ENCODE results near the gene CYLC2.

The CYLC2 gene

GRCh38 chr9:102995033-102995432, at the start of gene CYLC2:
Gene CYLC2, plus strand, starts transcription at chr9:102995333. Its CDS starts 48 bp downstream, at chr9:102995381.
- DNase-seq (ENCODE audit: low read depth), result no peak

- DNase-seq (ENCODE audit: low read depth), result no peak
These were observed 44.8 kb upstream of the CYLC2 start for GRCh38 chr9:102950346-102950745.

- DNase-seq (ENCODE audit: low read depth), result no peak
These were observed 28.1 kb upstream of the CYLC2 start for GRCh38 chr9:102966999-102967398.

- no peak for DNase-seq (ENCODE audit: low read depth)
These were observed 27.2 kb upstream of the CYLC2 start for GRCh38 chr9:102967979-102968378.

GRCh38 chr9:102972780-102973179, 22.4 kb upstream of the CYLC2 start:
- DNase-seq (ENCODE audit: low read depth), result no peak

GRCh38 chr9:102974530-102974929, 20.6 kb upstream of the CYLC2 start:
- no peak for DNase-seq (ENCODE audit: low read depth)

GRCh38 chr9:102975251-102975650, 19.9 kb upstream of the CYLC2 start:
- DNase-seq (ENCODE audit: low read depth), result no peak

GRCh38 chr9:102985162-102985895, 9.8 kb upstream of the CYLC2 start:
- no peak for DNase-seq (ENCODE audit: low read depth)

GRCh38 chr9:102986425-102986824, 8.7 kb upstream of the CYLC2 start:
- no peak for DNase-seq (ENCODE audit: low read depth)

- no peak for DNase-seq (ENCODE audit: low read depth)
These were observed 8.6 kb downstream of the CYLC2 start for GRCh38 chr9:103003689-103004088.

GRCh38 chr9:103014242-103014641, 19.1 kb downstream of the CYLC2 start:
- no peak for DNase-seq (ENCODE audit: low read depth)

GRCh38 chr9:103025796-103026195, 30.7 kb downstream of the CYLC2 start:
- DNase-seq (ENCODE audit: low read depth), result no peak

- no peak for DNase-seq (ENCODE audit: low read depth)
These were observed 42.7 kb downstream of the CYLC2 start for GRCh38 chr9:103037508-103038477.

GRCh38 chr9:103041961-103042360, 46.8 kb downstream of the CYLC2 start:
- DNase-seq (ENCODE audit: low read depth), result no peak
